MM.1S (cell line): ENCODE data around the gene MAP3K4.

Experiments used
- DNase-seq: peaks from one replicate; pipeline ENCODE4 v3.0.0-alpha.2; 2015
- H2AFZ ChIP-seq: fragments of 300-600 bp; sonication (generic); 2 replicates; pipeline ENCODE4 v1.6.0; 2016; ENCODE audit warnings: antibody characterized with exemption, low read length
- H3F3A ChIP-seq: fragments of 300-600 bp; sonication (generic); 2 replicates; pipeline ENCODE4 v1.6.1; 2016; ENCODE audit warnings: mild to moderate bottlenecking, antibody characterized with exemption, low read length, moderate library complexity, mixed read lengths; ENCODE audit not compliant: insufficient read depth
- H3K27ac ChIP-seq: fragments of 300-600 bp; sonication (generic); 2 replicates; pipeline ENCODE4 v1.5.1; 2016; ENCODE audit warnings: mild to moderate bottlenecking, low read length
- H3K27me3 ChIP-seq: fragments of 300-600 bp; sonication (generic); replicated peaks from 2 replicates; pipeline ENCODE4 v1.6.0; 2016; ENCODE audit warnings: low read length; ENCODE audit not compliant: insufficient read depth
- H3K36me3 ChIP-seq: fragments of 300-600 bp; sonication (generic); replicated peaks from 2 replicates; pipeline ENCODE4 v1.6.1; 2016; ENCODE audit warnings: mild to moderate bottlenecking, low read length, mixed read lengths; ENCODE audit not compliant: insufficient read depth
- H3K4me1 ChIP-seq: fragments of 300-600 bp; sonication (generic); 2 replicates; pipeline ENCODE4 v1.6.1; 2016; ENCODE audit warnings: low read length, mixed read lengths
- H3K4me2 ChIP-seq: fragments of 300-600 bp; sonication (generic); 2 replicates; pipeline ENCODE4 v1.6.0; 2016; ENCODE audit warnings: low read depth, low read length
- H3K4me3 ChIP-seq: fragments of 300-600 bp; sonication (generic); 2 replicates; pipeline ENCODE4 v1.5.1; 2016; ENCODE audit warnings: low read length, mixed read lengths
- H3K79me2 ChIP-seq: fragments of 300-600 bp; sonication (generic); 2 replicates; pipeline ENCODE4 v1.6.1; 2016; ENCODE audit warnings: mixed run types, low read length, mixed read lengths
- H3K9ac ChIP-seq: fragments of 300-600 bp; sonication (generic); 2 replicates; pipeline ENCODE4 v1.6.1; 2016; ENCODE audit warnings: low read length, mixed read lengths
- H3K9me2 ChIP-seq: fragments of 300-600 bp; sonication (generic); replicated peaks from 2 replicates; pipeline ENCODE4 v1.6.1; 2016; ENCODE audit warnings: mild to moderate bottlenecking, low read length, mixed read lengths; ENCODE audit not compliant: insufficient read depth
- H3K9me3 ChIP-seq: fragments of 300-600 bp; sonication (generic); replicated peaks from 2 replicates; pipeline ENCODE4 v1.6.1; 2016; ENCODE audit warnings: mild to moderate bottlenecking, low read length, mixed read lengths; ENCODE audit not compliant: insufficient read depth
- H4K20me1 ChIP-seq: fragments of 300-600 bp; sonication (generic); 2 replicates; pipeline ENCODE4 v1.6.1; 2016; ENCODE audit warnings: mild to moderate bottlenecking, low read length, moderate library complexity, mixed read lengths; ENCODE audit not compliant: insufficient read depth
- CTCF ChIP-seq: fragments of 300-600 bp; sonication (generic); IDR thresholded peaks from 2 replicates; pipeline ENCODE4 v1.5.1; 2016; ENCODE audit warnings: antibody characterized with exemption, low read length, mixed read lengths
- EZH2 ChIP-seq: fragments of 300-600 bp; sonication (generic); optimal IDR thresholded peaks from 2 replicates; pipeline ENCODE3; 2017; ENCODE audit warnings: low read depth, mild to moderate bottlenecking, antibody characterized with exemption, low read length, mixed read lengths
- EZH2phosphoT487 ChIP-seq: fragments of 300-600 bp; sonication (generic); IDR thresholded peaks from 2 replicates; pipeline ENCODE4 v1.6.1; 2018; ENCODE audit warnings: antibody characterized with exemption, low read length

MAP3K4 gene

GRCh38 chr6:161044335-161044734, 52.8 kb downstream of the MAP3K4 start:
- no peak for TF ChIP-seq EZH2
- no peak for TF ChIP-seq EZH2phosphoT487
- no peak for TF ChIP-seq CTCF
- Histone ChIP-seq H2AFZ (no peak overlapping the region), H3K4me1 (no peaks in the 10 kb centered on the region), H3K4me2 (no peak overlapping the region), H3K9me3 (no peaks in the 10 kb centered on the region), H3K9ac (no peak overlapping the region), H3K79me2 (peaks cover 5% of the 10 kb centered on the region; the same call in 1 of the 2 replicates), H3K27ac (no peak overlapping the region), H3K4me3 (no peak overlapping the region), H3K9me2 (no peaks in the 10 kb centered on the region), H3K36me3 (no peaks in the 10 kb centered on the region; the same call in 1 of the 2 replicates), H3K27me3 (no peaks in the 10 kb centered on the region), H3F3A (no peaks in the 10 kb centered on the region), H4K20me1 (no peaks in the 10 kb centered on the region)
- no peak for DNase-seq

GRCh38 chr6:161048641-161049040, 57.1 kb downstream of the MAP3K4 start:
- Histone ChIP-seq H3K79me2 (no peaks in the 10 kb centered on the region), H3K4me1 (no peaks in the 10 kb centered on the region), H2AFZ (no peak overlapping the region), H3K9me3 (no peaks in the 10 kb centered on the region), H3K4me3 (no peak overlapping the region), H3K9me2 (no peaks in the 10 kb centered on the region), H3F3A (no peaks in the 10 kb centered on the region), H3K36me3 (no peaks in the 10 kb centered on the region; the same call in 1 of the 2 replicates), H3K9ac (no peak overlapping the region), H3K27ac (no peak overlapping the region), H3K27me3 (no peaks in the 10 kb centered on the region), H3K4me2 (no peak overlapping the region), H4K20me1 (no peaks in the 10 kb centered on the region)
- no peak for DNase-seq
- TF ChIP-seq EZH2phosphoT487, result no peak
- no peak for TF ChIP-seq CTCF
- no peak for TF ChIP-seq EZH2

- H2AFZ ChIP-seq, result no peak overlapping the region
- H3K79me2 ChIP-seq, result no peaks in the 10 kb centered on the region
- H3K9me2 ChIP-seq, result no peaks in the 10 kb centered on the region
- no peak overlapping the region for H3K27ac ChIP-seq
- no peaks in the 10 kb centered on the region; the same call in 1 of the 2 replicates for H3K36me3 ChIP-seq
- H3K4me3 ChIP-seq, result no peak overlapping the region
- H3F3A ChIP-seq, result no peaks in the 10 kb centered on the region
- no peaks in the 10 kb centered on the region for H3K27me3 ChIP-seq
- H3K4me1 ChIP-seq, result no peaks in the 10 kb centered on the region
- TF ChIP-seq CTCF, result no peak
- TF ChIP-seq EZH2, result no peak
- no peak for TF ChIP-seq EZH2phosphoT487
- H3K9ac ChIP-seq, result no peak overlapping the region
- no peaks in the 10 kb centered on the region for H4K20me1 ChIP-seq
- no peak for DNase-seq
- no peaks in the 10 kb centered on the region for H3K9me3 ChIP-seq
- H3K4me2 ChIP-seq, result no peak overlapping the region
These were observed 58.7 kb downstream of the MAP3K4 start for GRCh38 chr6:161050134-161050765.
